Thyroid gland (tissue), 4 donors: ENCODE data around the gene RNGTT. TPM values are rescaled to one million over a fixed set of nuclear protein-coding genes. Genes with fewer than 3 reads are reported as not detected.
"Not testable (repeated sequence)": the region's sequence is repeated elsewhere in the genome, so short reads cannot be mapped to it uniquely, and the experiment has no call there.

Source experiments
- DNase-seq, 2 donors: peaks; one replicate each; pipeline ENCODE4 v3.0.0-alpha.2; 2019
- H3K27ac ChIP-seq, 3 donors: fragments of 200-600 bp; sonication (generic); 1 replicate in 2 of 3; 2 replicates in 1 of 3; pipeline ENCODE4 v1.5.1; 2016 to 2019; ENCODE audit warnings: mild to moderate bottlenecking in 1 of 3, moderate library complexity in 1 of 3
- H3K27me3 ChIP-seq: fragments of 200-600 bp; sonication (generic); one replicate; pipeline ENCODE4 v1.5.1; 2019
- H3K36me3 ChIP-seq, 2 donors: fragments of 200-600 bp; sonication (generic); one replicate each; pipeline ENCODE4 v1.5.1; 2016 to 2019
- H3K4me1 ChIP-seq, 2 donors: fragments of 200-600 bp; sonication (generic); one replicate each; pipeline ENCODE4 v1.5.1; 2017 to 2019
- H3K4me3 ChIP-seq, 3 donors: fragments of 200-600 bp; sonication (generic); replicated peaks in 1 of 3; 1 replicate in 2 of 3; 2 replicates in 1 of 3; pipeline ENCODE4 v1.5.1; 2016; ENCODE audit warnings: mild to moderate bottlenecking in 1 of 3
- H3K9me3 ChIP-seq: fragments of 200-600 bp; sonication (generic); one replicate; pipeline ENCODE4 v1.5.1; 2017
- CTCF ChIP-seq, 6 experiments: fragments of 200-600 bp in 3 of 6; fragments of 450-650 bp in 3 of 6; sonication (generic) in 3 of 6; IDR thresholded peaks; one replicate each; pipeline ENCODE4 v1.5.1; 2016 to 2019; ENCODE audit warnings: antibody characterized with exemption in 6 of 6, mild to moderate bottlenecking in 2 of 6, inconsistent platforms in 1 of 6, moderate library complexity in 1 of 6
- POLR2A ChIP-seq, 2 donors: fragments of 450-650 bp; IDR thresholded peaks; one replicate each; pipeline ENCODE4 v1.6.1; 2017; ENCODE audit warnings: antibody characterized with exemption in 2 of 2, mild to moderate bottlenecking in 2 of 2, moderate library complexity in 1 of 2
- WGBS, 2 donors: methylation state at CpG; one replicate each; pipeline ENCODE4 v1.1.5; 2017; 5-methylcytosine and 5-hydroxymethylcytosine counted together
- intact Hi-C: fragments of 100-400 bp; cut with DNase I; formaldehyde crosslinking; loops from one replicate; pipeline ENCODE4 v1.15.1; 2023
- total RNA-seq, 4 donors: library from RNA; depleted of rRNA; stranded (reverse); fragments of >200 nt; gene quantifications; one replicate each; pipeline ENCODE4 v1.2.3, GENCODE V29; 2016

Gene RNGTT
- total RNA-seq, 4 donors from 2014 or later: 19.1 to 31.4 (median 24.8) TPM

DNA sequence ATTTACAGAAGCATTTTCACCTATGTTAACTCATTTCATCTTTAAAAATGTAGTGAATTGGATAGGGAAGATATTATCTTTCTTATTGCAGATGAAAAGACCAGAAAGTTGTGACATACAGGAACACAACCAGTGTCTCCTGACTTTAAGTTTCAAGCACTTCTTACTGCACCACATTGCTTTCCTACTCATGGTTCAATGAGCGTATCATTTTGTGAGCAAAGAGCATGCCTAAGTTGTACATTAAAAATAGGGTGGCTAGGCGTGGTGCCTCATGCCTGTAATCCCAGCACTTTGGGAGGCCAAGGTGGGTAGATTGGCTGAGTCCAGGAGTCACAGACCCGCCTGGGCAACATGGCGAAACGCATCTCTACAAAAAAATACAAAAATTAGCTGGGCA, 21.2 kb upstream of the RNGTT start:
- TF ChIP-seq POLR2A (IDR thresholded peaks at IDR 0.05): no peak
- TF ChIP-seq CTCF (IDR thresholded peaks at IDR 0.05): no peak
- intact Hi-C loops: loop anchor here (5.0 to 10.0 kb wide), 2 partner anchors 160 to 253 kb away; partner anchors contain the start of gene PM20D2
- no peak overlapping the region for H3K4me3 ChIP-seq

GRCh38 chr6:88984152-88984551, 20.7 kb upstream of the RNGTT start:
- TF ChIP-seq CTCF (IDR thresholded peaks at IDR 0.05): no peak
- no peak for TF ChIP-seq POLR2A (IDR thresholded peaks at IDR 0.05)
- intact Hi-C loops: loop anchor here (5.0 to 10.0 kb wide), 2 partner anchors 161 to 253 kb away; partner anchors contain the start of gene PM20D2
- Histone ChIP-seq H3K27me3 (no peaks in the 10 kb centered on the region), H3K4me1 (no peaks in the 10 kb centered on the region), H3K27ac (no peak overlapping the region), H3K9me3 (no peaks in the 10 kb centered on the region), H3K4me3 (no peak overlapping the region), H3K36me3 (no peaks in the 10 kb centered on the region)
- DNase-seq: no peak

More for the DNA sequence above, 21.2 kb upstream of the RNGTT start:
- 90 to 98% methylated on average over 5 of the region's 5 CpGs for WGBS, 2 donors
- Histone ChIP-seq H3K9me3 (no peaks in the 10 kb centered on the region), H3K4me1 (no peaks in the 10 kb centered on the region), H3K27ac (no peak overlapping the region), H3K36me3 (no peaks in the 10 kb centered on the region), H3K27me3 (no peaks in the 10 kb centered on the region)
- DNase-seq: no peak

GRCh38 chr6:88983532-88983931, 20.1 kb upstream of the RNGTT start:
- no peaks in the 10 kb centered on the region for H3K4me1 ChIP-seq
- TF ChIP-seq POLR2A (IDR thresholded peaks at IDR 0.05) (no peak), CTCF (IDR thresholded peaks at IDR 0.05) (peak in 3 of 6 experiments; percentile 9 to 38 (median 20))
- WGBS, 2 donors: 65 to 74% methylated on average over 4 of the region's 4 CpGs
- no peaks in the 10 kb centered on the region for H3K36me3 ChIP-seq
- no peaks in the 10 kb centered on the region for H3K9me3 ChIP-seq
- H3K27ac ChIP-seq: no peak overlapping the region
- no peak for DNase-seq
- no peaks in the 10 kb centered on the region for H3K27me3 ChIP-seq
- intact Hi-C loops: loop anchor here (5.0 to 10.0 kb wide), 2 partner anchors 161 to 254 kb away; partner anchors contain the start of gene PM20D2
- no peak overlapping the region for H3K4me3 ChIP-seq

GRCh38 chr6:88983129-88983528, 19.7 kb upstream of the RNGTT start:
- not testable (repeated sequence) for H3K9me3 ChIP-seq, H3K4me3 ChIP-seq, H3K4me1 ChIP-seq, H3K27me3 ChIP-seq, H3K27ac ChIP-seq, DNase-seq, H3K36me3 ChIP-seq
- intact Hi-C loops: loop anchor here (5.0 to 10.0 kb wide), 2 partner anchors 162 to 254 kb away; partner anchors contain the start of gene PM20D2
- WGBS, 2 donors: 80 to 83% methylated on average over 2 of the region's 2 CpGs

GRCh38 chr6:88982720-88983119, 19.3 kb upstream of the RNGTT start:
- intact Hi-C loops: loop anchor here (5.0 to 10.0 kb wide), 2 partner anchors 162 to 255 kb away; partner anchors contain the start of gene PM20D2
- Histone ChIP-seq H3K36me3 (no peaks in the 10 kb centered on the region), H3K4me1 (no peaks in the 10 kb centered on the region), H3K4me3 (no peak overlapping the region), H3K27me3 (no peaks in the 10 kb centered on the region), H3K9me3 (no peaks in the 10 kb centered on the region), H3K27ac (no peak overlapping the region)
- WGBS, 2 donors: 4 to 7% methylated on average over 2 of the region's 2 CpGs
- peak; percentile 53 to 61 for DNase-seq
- TF ChIP-seq CTCF (IDR thresholded peaks at IDR 0.05) (peak; percentile 37 to 85 (median 62)), POLR2A (IDR thresholded peaks at IDR 0.05) (no peak)
